ENCODE data around the gene NLRC5. TPM values are rescaled to one million over a fixed set of nuclear protein-coding genes. Genes with fewer than 3 reads are reported as not detected.

Gene NLRC5
- total RNA-seq, 4 donors from 2014 or later = 21.8 to 52.4 (median 32.0) TPM

GRCh38 chr16:57026778-57027062 lies 37.4 kb downstream of the NLRC5 start:
- intact Hi-C loops (cut with DNase I; ENCODE audit: low total_unique reads) = no loop called here
- TF ChIP-seq, protein P1, sequence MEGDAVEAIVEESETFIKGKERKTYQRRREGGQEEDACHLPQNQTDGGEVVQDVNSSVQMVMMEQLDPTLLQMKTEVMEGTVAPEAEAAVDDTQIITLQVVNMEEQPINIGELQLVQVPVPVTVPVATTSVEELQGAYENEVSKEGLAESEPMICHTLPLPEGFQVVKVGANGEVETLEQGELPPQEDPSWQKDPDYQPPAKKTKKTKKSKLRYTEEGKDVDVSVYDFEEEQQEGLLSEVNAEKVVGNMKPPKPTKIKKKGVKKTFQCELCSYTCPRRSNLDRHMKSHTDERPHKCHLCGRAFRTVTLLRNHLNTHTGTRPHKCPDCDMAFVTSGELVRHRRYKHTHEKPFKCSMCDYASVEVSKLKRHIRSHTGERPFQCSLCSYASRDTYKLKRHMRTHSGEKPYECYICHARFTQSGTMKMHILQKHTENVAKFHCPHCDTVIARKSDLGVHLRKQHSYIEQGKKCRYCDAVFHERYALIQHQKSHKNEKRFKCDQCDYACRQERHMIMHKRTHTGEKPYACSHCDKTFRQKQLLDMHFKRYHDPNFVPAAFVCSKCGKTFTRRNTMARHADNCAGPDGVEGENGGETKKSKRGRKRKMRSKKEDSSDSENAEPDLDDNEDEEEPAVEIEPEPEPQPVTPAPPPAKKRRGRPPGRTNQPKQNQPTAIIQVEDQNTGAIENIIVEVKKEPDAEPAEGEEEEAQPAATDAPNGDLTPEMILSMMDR (IDR thresholded peaks at IDR 0.05) = no peak
- no peak for TF ChIP-seq POLR2A (IDR thresholded peaks at IDR 0.05)

GRCh38 chr16:57027067-57027466 lies 37.7 kb downstream of the NLRC5 start:
- DNase-seq (ENCODE audit: low spot score in 2 of 2) = no peak
- TF ChIP-seq, protein P1 (IDR thresholded peaks at IDR 0.05) = no peak
- no peak for TF ChIP-seq POLR2A (IDR thresholded peaks at IDR 0.05)
- WGBS, 2 donors = 92 to 94% methylated on average over 2 of the region's 2 CpGs
- intact Hi-C loops (cut with DNase I; ENCODE audit: low total_unique reads) = no loop called here
- H3K4me3 ChIP-seq (ENCODE audit: low read depth, poor library complexity, severe bottlenecking) = no peak overlapping the region

More at GRCh38 chr16:57026778-57027062, 37.4 kb downstream of the NLRC5 start:
- WGBS, 2 donors = 91 to 95% methylated on average over 3 of the region's 3 CpGs
- no peak for DNase-seq (ENCODE audit: low spot score in 2 of 2)
- no peak overlapping the region for H3K4me3 ChIP-seq (ENCODE audit: low read depth, poor library complexity, severe bottlenecking)

- no peak overlapping the region for H3K4me3 ChIP-seq (ENCODE audit: low read depth, poor library complexity, severe bottlenecking)
- intact Hi-C loops (cut with DNase I; ENCODE audit: low total_unique reads) = no loop called here
- DNase-seq (ENCODE audit: low spot score in 2 of 2) = no peak
- WGBS, 2 donors = 64 to 73% methylated on average over 4 of the region's 4 CpGs
- TF ChIP-seq, protein P1 (IDR thresholded peaks at IDR 0.05) = no peak
- no peak for TF ChIP-seq POLR2A (IDR thresholded peaks at IDR 0.05)
Measured at GRCh38 chr16:57028086-57028485, 38.7 kb downstream of the NLRC5 start.

GRCh38 chr16:57029161-57030160 lies 40.1 kb downstream of the NLRC5 start:
- 84 to 86% methylated on average over 16 of the region's 16 CpGs for WGBS, 2 donors
- DNase-seq (ENCODE audit: low spot score in 2 of 2) = no peak
- H3K4me3 ChIP-seq (ENCODE audit: low read depth, poor library complexity, severe bottlenecking) = no peak overlapping the region
- intact Hi-C loops (cut with DNase I; ENCODE audit: low total_unique reads) = no loop called here
- TF ChIP-seq, protein P1 (IDR thresholded peaks at IDR 0.05) = no peak
- no peak for TF ChIP-seq POLR2A (IDR thresholded peaks at IDR 0.05)

GRCh38 chr16:57030346-57030902 lies 41.1 kb downstream of the NLRC5 start:
- no peak overlapping the region for H3K4me3 ChIP-seq (ENCODE audit: low read depth, poor library complexity, severe bottlenecking)
- TF ChIP-seq, protein P1 (IDR thresholded peaks at IDR 0.05) = no peak
- TF ChIP-seq POLR2A (IDR thresholded peaks at IDR 0.05) = no peak
- WGBS, 2 donors = 96 to 97% methylated on average over 2 of the region's 2 CpGs
- intact Hi-C loops (cut with DNase I; ENCODE audit: low total_unique reads) = no loop called here
- DNase-seq (ENCODE audit: low spot score in 2 of 2) = no peak

Measured in lower leg skin (tissue), 4 donors.